Ascending aorta (tissue), 2 donors: ENCODE measurements around the gene ABHD12. TPM values are rescaled to one million over a fixed set of nuclear protein-coding genes. Genes with fewer than 3 reads are reported as not detected.

Experiments used
- DNase-seq, 2 donors: peaks; one replicate each; pipeline ENCODE4 v3.0.0-alpha.2; 2019; ENCODE audit warnings: low spot score in 2 of 2
- H3K27ac ChIP-seq, 2 donors: fragments of 200-600 bp; sonication (generic); one replicate each; pipeline ENCODE4 v1.5.1; 2016 to 2017; ENCODE audit warnings: mild to moderate bottlenecking in 1 of 2
- H3K27me3 ChIP-seq: fragments of 200-600 bp; sonication (generic); one replicate; pipeline ENCODE4 v1.5.1; 2017
- H3K36me3 ChIP-seq, 2 donors: fragments of 200-600 bp; sonication (generic); one replicate each; pipeline ENCODE4 v1.5.1; 2016
- H3K4me1 ChIP-seq, 2 donors: fragments of 200-600 bp; sonication (generic); one replicate each; pipeline ENCODE4 v1.5.1; 2016 to 2017; ENCODE audit warnings: mild to moderate bottlenecking in 1 of 2
- H3K4me3 ChIP-seq, 2 donors: fragments of 200-600 bp; sonication (generic); one replicate each; pipeline ENCODE4 v1.5.1; 2016 to 2017; ENCODE audit warnings: mild to moderate bottlenecking in 1 of 2
- H3K9me3 ChIP-seq, 2 donors: fragments of 200-600 bp; sonication (generic); one replicate each; pipeline ENCODE4 v1.5.1; 2016
- CTCF ChIP-seq, 3 experiments: fragments of 200-600 bp in 2 of 3; fragments of 450-650 bp in 1 of 3; sonication (generic) in 2 of 3; IDR thresholded peaks; one replicate each; pipeline ENCODE4 v1.5.1; 2016 to 2019; ENCODE audit warnings: antibody characterized with exemption in 3 of 3, mild to moderate bottlenecking in 1 of 3, moderate library complexity in 1 of 3
- intact Hi-C: fragments of 100-400 bp; cut with DNase I; formaldehyde crosslinking; loops from one replicate; pipeline ENCODE4 v1.15.1; 2023
- total RNA-seq: library from RNA; depleted of rRNA; stranded (reverse); fragments of >200 nt; gene quantifications from one replicate; pipeline ENCODE4 v1.1.0, GENCODE V29; 2016

The ABHD12 gene
- total RNA-seq, 1 donor from 2014 or later = 24.3 TPM

GRCh38 chr20:25274891-25275812, 115.5 kb downstream of the ABHD12 start:
- Histone ChIP-seq H3K36me3 (peaks cover 93 to 100% of the 10 kb centered on the region in 2 donors), H3K27me3 (no peaks in the 10 kb centered on the region), H3K4me1 (no peaks in the 10 kb centered on the region), H3K27ac (no peak overlapping the region), H3K9me3 (no peaks in the 10 kb centered on the region), H3K4me3 (no peak overlapping the region)
- TF ChIP-seq CTCF (IDR thresholded peaks at IDR 0.05) = no peak
- DNase-seq = peak in 1 of 2 donors; percentile 53
- intact Hi-C loops = no loop called here

GRCh38 chr20:25274481-25274880, 116.2 kb downstream of the ABHD12 start:
- Histone ChIP-seq H3K4me1 (no peaks in the 10 kb centered on the region), H3K4me3 (no peak overlapping the region), H3K27ac (no peak overlapping the region), H3K27me3 (no peaks in the 10 kb centered on the region), H3K36me3 (peaks cover 91 to 99% of the 10 kb centered on the region in 2 donors), H3K9me3 (no peaks in the 10 kb centered on the region)
- TF ChIP-seq CTCF (IDR thresholded peaks at IDR 0.05) = no peak
- intact Hi-C loops = no loop called here
- DNase-seq = peak in 1 of 2 donors; percentile 57

GRCh38 chr20:25273541-25274358, 116.9 kb downstream of the ABHD12 start:
- no peak for TF ChIP-seq CTCF (IDR thresholded peaks at IDR 0.05)
- Histone ChIP-seq H3K4me1 (no peaks in the 10 kb centered on the region), H3K36me3 (peaks cover 89 to 96% of the 10 kb centered on the region in 2 donors), H3K9me3 (no peaks in the 10 kb centered on the region), H3K27me3 (no peaks in the 10 kb centered on the region), H3K27ac (no peak overlapping the region), H3K4me3 (no peak overlapping the region)
- intact Hi-C loops = no loop called here
- DNase-seq = peak in 1 of 2 donors; percentile 51

- Histone ChIP-seq H3K36me3 (peaks cover 82 to 89% of the 10 kb centered on the region in 2 donors), H3K27me3 (no peaks in the 10 kb centered on the region), H3K4me3 (no peak overlapping the region), H3K4me1 (no peaks in the 10 kb centered on the region), H3K27ac (no peak overlapping the region), H3K9me3 (no peaks in the 10 kb centered on the region)
- no peak for TF ChIP-seq CTCF (IDR thresholded peaks at IDR 0.05)
- intact Hi-C loops = no loop called here
- peak in 1 of 2 donors; percentile 52 for DNase-seq
Observed at GRCh38 chr20:25273046-25273445, 117.6 kb downstream of the ABHD12 start.

GRCh38 chr20:25272223-25273000, 118.2 kb downstream of the ABHD12 start:
- H3K4me3 ChIP-seq = no peak overlapping the region
- peaks cover 76 to 83% of the 10 kb centered on the region in 2 donors for H3K36me3 ChIP-seq
- intact Hi-C loops = no loop called here
- no peak for TF ChIP-seq CTCF (IDR thresholded peaks at IDR 0.05)
- no peaks in the 10 kb centered on the region for H3K4me1 ChIP-seq
- H3K27me3 ChIP-seq = no peaks in the 10 kb centered on the region
- no peak overlapping the region for H3K27ac ChIP-seq
- H3K9me3 ChIP-seq = no peaks in the 10 kb centered on the region
- DNase-seq = peak in 1 of 2 donors; percentile 27
